Measurements from ENCODE around the gene IQSEC1. TPM values are rescaled to one million over a fixed set of nuclear protein-coding genes. Genes with fewer than 3 reads are reported as not detected.

IQSEC1 gene
- total and polyA plus RNA-seq, 2 donors (not counting 3 experiments of a cell fraction or from before 2014, with no cell fraction given), result 5.2 to 18.0 TPM

GRCh38 chr3:13013994-13014754 lies 59.1 kb downstream of the IQSEC1 start:
- intact Hi-C loops (cut with micrococcal nuclease) (no loop called here), dilution Hi-C loops (cut with MboI; ENCODE audit: extremely low pct_ligation_motif_present, low sequenced_read_pairs) (no loop called here)
- no peak overlapping the region for H3K9ac ChIP-seq (replicated peaks; ENCODE audit: extremely low read depth, insufficient read depth, low read length)
- DNase-seq (ENCODE audit: low read depth, low spot score), result no peak
- BruUV-seq (replicated peaks), result no TSS peak
- H3K9me3 ChIP-seq (replicated peaks; ENCODE audit: control insufficient read depth, insufficient read depth, low read length), result no peaks in the 10 kb centered on the region
- no peaks in the 10 kb centered on the region for H4K20me1 ChIP-seq (replicated peaks; ENCODE audit: control insufficient read depth, extremely low read depth, insufficient read depth, low read length)
- no peak overlapping the region for H3K4me2 ChIP-seq (ENCODE audit: insufficient read depth, low read length)
- H3K4me3 ChIP-seq (replicated peaks in 1 of 3; ENCODE audit: insufficient read depth in 1 of 3, low read depth in 1 of 3, low read length in 3 of 3), result no peak overlapping the region
- no peak for FAIRE-seq
- no peak overlapping the region for H2AFZ ChIP-seq (ENCODE audit: low read depth, low read length)
- ChIA-PET POLR2A (no interaction called here), CTCF (no interaction called here)
- H3K79me2 ChIP-seq (ENCODE audit: control insufficient read depth, insufficient read depth, low read length), result no peaks in the 10 kb centered on the region
- H3K27me3 ChIP-seq (ENCODE audit: control insufficient read depth in 2 of 2, insufficient read depth in 2 of 2, low read length in 2 of 2), result peaks cover 0 to 1% of the 10 kb centered on the region in 2 experiments
- TF ChIP-seq EZH2 (IDR thresholded peaks at IDR 0.05; ENCODE audit: borderline replicate concordance, low read depth, low read length, severe bottlenecking) (no peak), POLR2A (IDR thresholded peaks at IDR 0.05; ENCODE audit: low read depth, low read length) (no peak), JUN (IDR thresholded peaks at IDR 0.05; ENCODE audit: borderline replicate concordance, insufficient read depth, insufficient read length, low read depth) (no peak), CTCF (IDR thresholded peaks at IDR 0.05; ENCODE audit: extremely low read depth in 1 of 2, insufficient read depth in 1 of 2, low read depth in 1 of 2, low read length in 2 of 2) (no peak), FOS (IDR thresholded peaks at IDR 0.05; ENCODE audit: borderline replicate concordance, insufficient read depth, low read length) (no peak), MYC (IDR thresholded peaks at IDR 0.05; ENCODE audit: low read depth, low read length) (no peak), POLR2AphosphoS5 (IDR thresholded peaks at IDR 0.05; ENCODE audit: insufficient read depth, low read depth, low read length) (no peak), GATA2 (IDR thresholded peaks at IDR 0.05; ENCODE audit: insufficient read depth, insufficient read length, low read depth, low read length) (no peak)
- TF ChIP-seq, protein P1, sequence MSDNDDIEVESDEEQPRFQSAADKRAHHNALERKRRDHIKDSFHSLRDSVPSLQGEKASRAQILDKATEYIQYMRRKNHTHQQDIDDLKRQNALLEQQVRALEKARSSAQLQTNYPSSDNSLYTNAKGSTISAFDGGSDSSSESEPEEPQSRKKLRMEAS (IDR thresholded peaks at IDR 0.05; ENCODE audit: insufficient read depth, insufficient read length), result no peak
- no peaks in the 10 kb centered on the region for H3K9me1 ChIP-seq (replicated peaks; ENCODE audit: control insufficient read depth, extremely low read depth, insufficient read depth, low read length)
- peaks cover 4% of the 10 kb centered on the region for H3K4me1 ChIP-seq (ENCODE audit: control insufficient read depth, extremely low read depth, insufficient read depth, low read length)
- H3K27ac ChIP-seq (ENCODE audit: insufficient read depth, low read depth, low read length), result no peak overlapping the region
- no peaks in the 10 kb centered on the region for H3K36me3 ChIP-seq (ENCODE audit: control insufficient read depth in 2 of 2, extremely low read depth in 1 of 2, insufficient read depth in 2 of 2, low read length in 2 of 2)
